Testis (tissue), 3 donors: ENCODE measurements around the gene DEXI. TPM values are rescaled to one million over a fixed set of nuclear protein-coding genes. Genes with fewer than 3 reads are reported as not detected.

ENCODE experiments used
- DNase-seq: peaks from one replicate; pipeline ENCODE4 v3.0.0-alpha.2; 2019
- H3K27ac ChIP-seq, 2 donors: fragments of 200-600 bp; sonication (generic); one replicate each; pipeline ENCODE4 v1.5.1; 2019
- H3K27me3 ChIP-seq: fragments of 200-600 bp; sonication (generic); one replicate; pipeline ENCODE4 v1.5.1; 2019
- H3K36me3 ChIP-seq: fragments of 200-600 bp; sonication (generic); one replicate; pipeline ENCODE4 v1.5.1; 2017; ENCODE audit warnings: low read depth; ENCODE audit errors: missing control alignments
- H3K4me1 ChIP-seq: fragments of 200-600 bp; sonication (generic); one replicate; pipeline ENCODE4 v1.5.1; 2019
- H3K4me3 ChIP-seq, 2 donors: fragments of 200-600 bp; sonication (generic); one replicate each; pipeline ENCODE4 v1.5.1; 2017 to 2019
- H3K9me3 ChIP-seq: fragments of 200-600 bp; sonication (generic); one replicate; pipeline ENCODE4 v1.5.1; 2017
- CTCF ChIP-seq, 3 experiments: fragments of 450-650 bp in 2 of 3; fragments of 200-600 bp in 1 of 3; sonication (generic) in 1 of 3; IDR thresholded peaks; one replicate each; pipeline ENCODE4 v1.5.1; 2016 to 2019; ENCODE audit warnings: antibody characterized with exemption in 3 of 3, mild to moderate bottlenecking in 2 of 3, moderate library complexity in 1 of 3
- POLR2A ChIP-seq: fragments of 450-650 bp; IDR thresholded peaks from one replicate; pipeline ENCODE4 v1.6.1; 2017; ENCODE audit warnings: antibody characterized with exemption, mild to moderate bottlenecking, moderate library complexity
- WGBS, 2 donors: methylation state at CpG; one replicate each; pipeline ENCODE4 v1.1.5; 2018; 5-methylcytosine and 5-hydroxymethylcytosine counted together
- intact Hi-C: fragments of 100-400 bp; cut with DNase I; formaldehyde crosslinking; loops from one replicate; pipeline ENCODE4 v1.15.1; 2023; ENCODE audit warnings: low total_unique reads
- polyA plus RNA-seq: library from polyadenylated mRNA; stranded (reverse); fragments of 350-450 nt; fragmentation: Illumina TruSeq; extraction: RNeasy Lipid Tissue Mini Kit (QIAGEN cat#74804); gene quantifications from one replicate; pipeline ENCODE4 v1.2.3, GENCODE V29; 2014; ENCODE audit warnings: low read depth, low replicate concordance; ENCODE audit not compliant: insufficient read depth
- total RNA-seq, 2 donors: library from RNA; depleted of rRNA; stranded (reverse); fragments of >200 nt; gene quantifications; one replicate each; pipeline ENCODE4 v1.2.3, GENCODE V29; 2016

The DEXI gene
- total and polyA plus RNA-seq, 3 donors from 2014 or later, result 30.0 to 57.4 (median 39.0) TPM

- Histone ChIP-seq H3K27me3 (no peaks in the 10 kb centered on the region), H3K4me1 (peaks cover 19% of the 10 kb centered on the region), H3K36me3 (no peaks in the 10 kb centered on the region), H3K9me3 (no peaks in the 10 kb centered on the region), H3K27ac (no peak overlapping the region), H3K4me3 (no peak overlapping the region)
- TF ChIP-seq POLR2A, result no peak
- no peak for TF ChIP-seq CTCF (IDR thresholded peaks at IDR 0.05)
- DNase-seq, result peak; percentile 32
- intact Hi-C loops, result no loop called here
- WGBS, 2 donors, result 68 to 76% methylated on average over 15 of the region's 15 CpGs
Observed at GRCh38 chr16:10982465-10983150, 40.3 kb upstream of the DEXI start.

GRCh38 chr16:10981697-10982216 lies 39.5 kb upstream of the DEXI start:
- DNase-seq, result no peak
- no peaks in the 10 kb centered on the region for H3K36me3 ChIP-seq

DNA sequence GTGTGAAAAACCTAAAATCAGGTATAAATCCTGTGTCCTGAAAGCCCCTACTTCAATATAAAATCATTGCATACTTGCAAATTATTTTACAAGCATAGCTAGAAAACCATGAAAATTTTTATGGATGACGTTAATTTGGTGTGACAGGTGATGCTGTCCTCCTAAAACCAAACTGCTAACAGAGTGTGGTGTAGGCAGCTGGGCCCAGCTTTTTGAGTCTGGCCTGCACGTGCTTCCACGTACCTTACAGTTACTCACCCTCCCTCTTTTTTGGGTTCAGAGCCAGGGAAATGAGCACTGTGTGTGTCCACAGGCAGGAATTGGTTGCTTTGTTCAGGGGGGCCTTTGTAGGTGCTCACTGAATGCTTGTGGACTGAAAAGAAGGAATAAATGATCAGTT lies 38.5 kb upstream of the DEXI start:
- no peak overlapping the region for H3K27ac ChIP-seq
- 62 to 79% methylated on average over 3 of the region's 3 CpGs for WGBS, 2 donors
- intact Hi-C loops, result no loop called here

More at GRCh38 chr16:10981697-10982216, 39.5 kb upstream of the DEXI start:
- peaks cover 19% of the 10 kb centered on the region for H3K4me1 ChIP-seq
- H3K27me3 ChIP-seq, result no peaks in the 10 kb centered on the region
- TF ChIP-seq POLR2A, result no peak
- peak in 1 of 3 experiments; percentile 10 for TF ChIP-seq CTCF (IDR thresholded peaks at IDR 0.05)
- intact Hi-C loops, result no loop called here
- H3K4me3 ChIP-seq, result no peak overlapping the region
- no peaks in the 10 kb centered on the region for H3K9me3 ChIP-seq
- no peak overlapping the region for H3K27ac ChIP-seq
- WGBS, 2 donors, result 85 to 93% methylated on average over 4 of the region's 4 CpGs

GRCh38 chr16:10979717-10980601 lies 37.7 kb upstream of the DEXI start:
- TF ChIP-seq POLR2A (no peak), CTCF (IDR thresholded peaks at IDR 0.05) (no peak)
- no peaks in the 10 kb centered on the region for H3K9me3 ChIP-seq
- H3K4me1 ChIP-seq, result peaks cover 19% of the 10 kb centered on the region
- intact Hi-C loops, result no loop called here
- no peaks in the 10 kb centered on the region for H3K27me3 ChIP-seq
- peak overlapping the region in 1 of 2 donors; percentile 3 for H3K27ac ChIP-seq
- DNase-seq, result peak; percentile 56
- 42 to 49% methylated on average over 17 to 19 of the region's 19 CpGs for WGBS, 2 donors
- no peaks in the 10 kb centered on the region for H3K36me3 ChIP-seq
- H3K4me3 ChIP-seq, result no peak overlapping the region

More for the DNA sequence above, 38.5 kb upstream of the DEXI start:
- no peaks in the 10 kb centered on the region for H3K36me3 ChIP-seq
- H3K4me1 ChIP-seq, result peaks cover 19% of the 10 kb centered on the region
- no peak overlapping the region for H3K4me3 ChIP-seq
- H3K27me3 ChIP-seq, result no peaks in the 10 kb centered on the region
- no peaks in the 10 kb centered on the region for H3K9me3 ChIP-seq
- DNase-seq, result no peak
- TF ChIP-seq CTCF (IDR thresholded peaks at IDR 0.05) (no peak), POLR2A (no peak)
